Measurements from ENCODE around the gene CTAG1B.
"Not testable (repeated sequence)": the region's sequence is repeated elsewhere in the genome, so short reads cannot be mapped to it uniquely, and the experiment has no call there.

DNA sequence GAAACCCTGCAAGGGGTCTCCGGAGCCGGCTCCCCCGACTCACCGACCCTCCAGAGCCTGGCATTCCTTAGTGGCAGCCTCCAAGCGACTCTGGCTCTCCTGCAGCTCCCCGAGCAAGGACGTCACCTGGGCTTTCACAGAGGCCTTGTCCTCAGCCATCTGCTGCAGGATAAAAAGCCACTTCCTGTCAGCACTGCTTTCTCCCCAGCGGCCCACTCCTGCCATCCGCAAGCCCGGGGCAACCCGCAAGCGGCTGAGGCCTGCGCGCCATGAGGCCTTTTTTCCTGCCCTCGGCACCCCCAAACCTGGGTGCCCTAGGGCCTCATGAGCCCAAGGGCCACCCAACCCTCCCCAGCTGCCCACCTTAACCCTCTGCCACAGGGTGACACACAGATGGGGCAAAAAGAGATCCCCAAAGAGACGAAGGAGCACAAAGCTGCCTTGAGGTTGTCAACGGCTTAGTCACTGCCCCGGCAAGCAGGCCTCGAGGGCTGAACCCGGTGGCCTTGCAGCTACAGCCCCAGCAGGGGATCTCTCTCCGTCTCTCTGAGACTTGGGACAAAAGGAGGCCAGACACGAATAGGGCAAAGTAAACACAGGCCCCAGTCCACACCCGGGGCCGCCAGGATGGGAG is 26.8 kb upstream of the CTAG1B start:
- TF ChIP-seq EZH2phosphoT487 (IDR thresholded peaks at IDR 0.05; ENCODE audit: borderline replicate concordance, low read depth, low read length); CTCF (conservative IDR thresholded peaks at IDR 0.05; ENCODE audit: low read length): not testable (repeated sequence)
